HEK293 (cell line): ENCODE results near the gene MPP4.

Experiments
- EGR2 ChIP-seq: fragments of 450-650 bp; formaldehyde crosslinking; IDR thresholded peaks from 2 replicates; pipeline ENCODE4 v1.5.1; 2016; ENCODE audit warnings: low read depth, missing biosample characterization, missing genetic modification characterization
- GLIS1 ChIP-seq: fragments of 450-650 bp; formaldehyde crosslinking; IDR thresholded peaks from 2 replicates; pipeline ENCODE4 v1.5.1; 2016; ENCODE audit warnings: missing biosample characterization, missing genetic modification characterization
- KLF8 ChIP-seq: fragments of 450-650 bp; formaldehyde crosslinking; IDR thresholded peaks from 2 replicates; pipeline ENCODE4 v1.5.1; 2016; ENCODE audit warnings: missing biosample characterization, missing genetic modification characterization
- SCRT1 ChIP-seq: fragments of 450-650 bp; formaldehyde crosslinking; IDR thresholded peaks from 2 replicates; pipeline ENCODE4 v1.5.1; 2016; ENCODE audit warnings: missing biosample characterization, missing genetic modification characterization, borderline replicate concordance
- SP7 ChIP-seq: fragments of 450-650 bp; formaldehyde crosslinking; IDR thresholded peaks from 2 replicates; pipeline ENCODE4 v1.5.1; 2016; ENCODE audit warnings: missing biosample characterization, missing genetic modification characterization
- ZBTB8A ChIP-seq: fragments of 450-650 bp; formaldehyde crosslinking; IDR thresholded peaks from 2 replicates; pipeline ENCODE4 v1.5.1; 2016; ENCODE audit warnings: missing biosample characterization, missing genetic modification characterization
- ZFHX2 ChIP-seq: fragments of 450-650 bp; formaldehyde crosslinking; conservative IDR thresholded peaks from 2 replicates; pipeline ENCODE4 v1.5.1; 2016; ENCODE audit warnings: missing biosample characterization, missing genetic modification characterization
- ZNF10 ChIP-seq: fragments of 450-650 bp; formaldehyde crosslinking; IDR thresholded peaks from 2 replicates; pipeline ENCODE4 v1.5.1; 2017; ENCODE audit warnings: missing biosample characterization, missing genetic modification characterization
- ZNF184 ChIP-seq: fragments of 450-650 bp; IDR thresholded peaks from 2 replicates; pipeline ENCODE4 v1.5.1; 2018; ENCODE audit warnings: missing biosample characterization, mild to moderate bottlenecking, missing genetic modification characterization
- ZNF211 ChIP-seq: fragments of 450-650 bp; formaldehyde crosslinking; IDR thresholded peaks from 2 replicates; pipeline ENCODE4 v1.5.1; 2016; ENCODE audit warnings: low read depth, missing biosample characterization, missing genetic modification characterization
- ZNF248 ChIP-seq: fragments of 450-650 bp; formaldehyde crosslinking; IDR thresholded peaks from 2 replicates; pipeline ENCODE4 v1.5.1; 2017; ENCODE audit warnings: missing biosample characterization, missing genetic modification characterization
- ZNF274 ChIP-seq, 2 experiments: fragments of 200-500 bp in 1 of 2; fragments of 450-650 bp in 1 of 2; sonication (Bioruptor generic) in 1 of 2; formaldehyde crosslinking in 1 of 2; IDR thresholded peaks; 2 replicates each; pipeline versions ENCODE4 v1.5.1 to v1.6.1; 2014 to 2016; ENCODE audit warnings: borderline replicate concordance in 1 of 2, inconsistent platforms in 1 of 2, low read length in 1 of 2, missing biosample characterization in 1 of 2, missing genetic modification characterization in 1 of 2
- ZNF37A ChIP-seq: fragments of 450-650 bp; IDR thresholded peaks from 2 replicates; pipeline ENCODE4 v1.5.1; 2018; ENCODE audit warnings: missing biosample characterization, missing genetic modification characterization
- ZNF426 ChIP-seq: fragments of 450-650 bp; formaldehyde crosslinking; IDR thresholded peaks from 2 replicates; pipeline ENCODE4 v1.5.1; 2017; ENCODE audit warnings: missing biosample characterization, missing genetic modification characterization, mild to moderate bottlenecking, inconsistent platforms, moderate library complexity
- ZNF549 ChIP-seq: fragments of 450-650 bp; IDR thresholded peaks from 2 replicates; pipeline ENCODE4 v1.5.1; 2018; ENCODE audit warnings: missing biosample characterization, missing genetic modification characterization, mild to moderate bottlenecking, inconsistent platforms, moderate library complexity
- ZNF677 ChIP-seq: fragments of 450-650 bp; IDR thresholded peaks from 2 replicates; pipeline ENCODE4 v1.5.0; 2018; ENCODE audit warnings: missing biosample characterization, mild to moderate bottlenecking, missing genetic modification characterization, moderate library complexity
- ZNF843 ChIP-seq: fragments of 450-650 bp; formaldehyde crosslinking; IDR thresholded peaks from 2 replicates; pipeline ENCODE4 v1.5.1; 2016; ENCODE audit warnings: missing biosample characterization, missing genetic modification characterization
- TF ChIP-seq, protein P1 (sequence below): fragments of 450-650 bp; formaldehyde crosslinking; IDR thresholded peaks from 2 replicates; pipeline ENCODE4 v1.5.1; 2016; ENCODE audit warnings: missing biosample characterization, missing genetic modification characterization
- TF ChIP-seq, protein P2 (sequence below): fragments of 450-650 bp; formaldehyde crosslinking; IDR thresholded peaks from 2 replicates; pipeline ENCODE4 v1.5.1; 2016; ENCODE audit warnings: missing biosample characterization, missing genetic modification characterization
- TF ChIP-seq, protein P3 (sequence below): fragments of 450-650 bp; formaldehyde crosslinking; IDR thresholded peaks from 2 replicates; pipeline ENCODE4 v1.5.1; 2016; ENCODE audit warnings: missing biosample characterization, missing genetic modification characterization
- TF ChIP-seq, protein P4 (sequence below): fragments of 450-650 bp; formaldehyde crosslinking; IDR thresholded peaks from 2 replicates; pipeline ENCODE4 v1.5.1; 2016; ENCODE audit warnings: missing biosample characterization, missing genetic modification characterization
- TF ChIP-seq, protein P5 (sequence below): fragments of 450-650 bp; formaldehyde crosslinking; IDR thresholded peaks from 2 replicates; pipeline ENCODE4 v1.5.1; 2017; ENCODE audit warnings: missing biosample characterization, missing genetic modification characterization
- TF ChIP-seq, protein P6 (sequence below): fragments of 450-650 bp; formaldehyde crosslinking; IDR thresholded peaks from 2 replicates; pipeline ENCODE4 v1.5.1; 2016; ENCODE audit warnings: missing biosample characterization, missing genetic modification characterization
- TF ChIP-seq, protein P7 (sequence below): fragments of 450-650 bp; formaldehyde crosslinking; IDR thresholded peaks from 2 replicates; pipeline ENCODE4 v1.5.1; 2016; ENCODE audit warnings: missing biosample characterization, missing genetic modification characterization
- TF ChIP-seq, protein P8 (sequence below): fragments of 450-650 bp; formaldehyde crosslinking; IDR thresholded peaks from 2 replicates; pipeline ENCODE4 v1.5.1; 2017; ENCODE audit warnings: missing biosample characterization, missing genetic modification characterization

MPP4 gene

DNA sequence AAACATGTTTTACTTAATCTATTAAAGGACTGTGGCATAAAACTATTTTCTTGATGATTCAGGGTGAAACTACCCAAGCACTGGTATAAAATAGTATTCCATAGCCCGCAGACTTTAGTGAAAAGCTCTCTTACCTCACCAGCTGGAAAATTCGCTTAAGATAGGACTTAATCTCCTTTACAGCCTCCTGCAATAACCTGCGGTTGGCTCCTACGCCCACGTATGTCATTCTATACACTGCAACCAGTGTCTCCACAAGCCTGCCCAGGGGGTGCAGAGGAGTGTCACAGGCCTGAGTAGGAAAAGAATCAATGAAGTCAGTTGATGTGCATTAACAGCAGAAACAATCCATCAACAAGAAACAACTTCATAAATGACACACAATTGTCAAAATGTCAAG is 11.3 kb upstream of the MPP4 start (continued):
- TF ChIP-seq, protein P1, sequence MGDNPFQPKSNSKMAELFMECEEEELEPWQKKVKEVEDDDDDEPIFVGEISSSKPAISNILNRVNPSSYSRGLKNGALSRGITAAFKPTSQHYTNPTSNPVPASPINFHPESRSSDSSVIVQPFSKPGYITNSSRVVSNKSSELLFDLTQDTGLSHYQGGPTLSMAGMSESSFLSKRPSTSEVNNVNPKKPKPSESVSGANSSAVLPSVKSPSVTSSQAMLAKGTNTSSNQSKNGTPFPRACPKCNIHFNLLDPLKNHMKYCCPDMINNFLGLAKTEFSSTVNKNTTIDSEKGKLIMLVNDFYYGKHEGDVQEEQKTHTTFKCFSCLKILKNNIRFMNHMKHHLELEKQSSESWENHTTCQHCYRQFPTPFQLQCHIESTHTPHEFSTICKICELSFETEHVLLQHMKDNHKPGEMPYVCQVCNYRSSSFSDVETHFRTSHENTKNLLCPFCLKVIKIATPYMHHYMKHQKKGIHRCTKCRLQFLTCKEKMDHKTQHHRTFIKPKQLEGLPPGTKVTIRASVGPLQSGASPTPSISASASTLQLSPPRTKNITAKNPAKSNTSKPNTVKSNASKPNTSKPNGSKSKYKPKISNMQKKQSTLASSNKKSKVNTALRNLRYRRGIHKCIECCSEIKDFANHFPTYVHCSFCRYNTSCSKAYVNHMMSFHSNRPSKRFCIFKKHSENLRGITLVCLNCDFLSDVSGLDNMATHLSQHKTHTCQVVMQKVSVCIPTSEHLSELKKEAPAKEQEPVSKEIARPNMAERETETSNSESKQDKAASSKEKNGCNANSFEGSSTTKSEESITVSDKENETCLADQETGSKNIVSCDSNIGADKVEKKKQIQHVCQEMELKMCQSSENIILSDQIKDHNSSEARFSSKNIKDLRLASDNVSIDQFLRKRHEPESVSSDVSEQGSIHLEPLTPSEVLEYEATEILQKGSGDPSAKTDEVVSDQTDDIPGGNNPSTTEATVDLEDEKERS (tag by site-specific recombination), result no peak
- TF ChIP-seq KLF8, result no peak
- TF ChIP-seq ZNF843 (tag by site-specific recombination), result peak; percentile 50; the same call in 1 of the 2 replicates
- peak; percentile 80 for TF ChIP-seq ZFHX2
- TF ChIP-seq, protein P2, sequence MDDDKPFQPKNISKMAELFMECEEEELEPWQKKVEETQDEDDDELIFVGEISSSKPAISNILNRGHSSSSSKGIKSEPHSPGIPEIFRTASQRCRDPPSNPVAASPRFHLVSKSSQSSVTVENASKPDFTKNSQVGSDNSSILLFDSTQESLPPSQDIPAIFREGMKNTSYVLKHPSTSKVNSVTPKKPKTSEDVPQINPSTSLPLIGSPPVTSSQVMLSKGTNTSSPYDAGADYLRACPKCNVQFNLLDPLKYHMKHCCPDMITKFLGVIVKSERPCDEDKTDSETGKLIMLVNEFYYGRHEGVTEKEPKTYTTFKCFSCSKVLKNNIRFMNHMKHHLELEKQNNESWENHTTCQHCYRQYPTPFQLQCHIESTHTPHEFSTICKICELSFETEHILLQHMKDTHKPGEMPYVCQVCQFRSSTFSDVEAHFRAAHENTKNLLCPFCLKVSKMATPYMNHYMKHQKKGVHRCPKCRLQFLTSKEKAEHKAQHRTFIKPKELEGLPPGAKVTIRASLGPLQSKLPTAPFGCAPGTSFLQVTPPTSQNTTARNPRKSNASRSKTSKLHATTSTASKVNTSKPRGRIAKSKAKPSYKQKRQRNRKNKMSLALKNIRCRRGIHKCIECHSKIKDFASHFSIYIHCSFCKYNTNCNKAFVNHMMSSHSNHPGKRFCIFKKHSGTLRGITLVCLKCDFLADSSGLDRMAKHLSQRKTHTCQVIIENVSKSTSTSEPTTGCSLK (tag by site-specific recombination), result no peak
- TF ChIP-seq, protein P3, sequence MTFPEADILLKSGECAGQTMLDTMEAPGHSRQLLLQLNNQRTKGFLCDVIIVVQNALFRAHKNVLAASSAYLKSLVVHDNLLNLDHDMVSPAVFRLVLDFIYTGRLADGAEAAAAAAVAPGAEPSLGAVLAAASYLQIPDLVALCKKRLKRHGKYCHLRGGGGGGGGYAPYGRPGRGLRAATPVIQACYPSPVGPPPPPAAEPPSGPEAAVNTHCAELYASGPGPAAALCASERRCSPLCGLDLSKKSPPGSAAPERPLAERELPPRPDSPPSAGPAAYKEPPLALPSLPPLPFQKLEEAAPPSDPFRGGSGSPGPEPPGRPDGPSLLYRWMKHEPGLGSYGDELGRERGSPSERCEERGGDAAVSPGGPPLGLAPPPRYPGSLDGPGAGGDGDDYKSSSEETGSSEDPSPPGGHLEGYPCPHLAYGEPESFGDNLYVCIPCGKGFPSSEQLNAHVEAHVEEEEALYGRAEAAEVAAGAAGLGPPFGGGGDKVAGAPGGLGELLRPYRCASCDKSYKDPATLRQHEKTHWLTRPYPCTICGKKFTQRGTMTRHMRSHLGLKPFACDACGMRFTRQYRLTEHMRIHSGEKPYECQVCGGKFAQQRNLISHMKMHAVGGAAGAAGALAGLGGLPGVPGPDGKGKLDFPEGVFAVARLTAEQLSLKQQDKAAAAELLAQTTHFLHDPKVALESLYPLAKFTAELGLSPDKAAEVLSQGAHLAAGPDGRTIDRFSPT (tag by site-specific recombination), result no peak
- no peak for TF ChIP-seq ZNF677 (tag by site-specific recombination)
- TF ChIP-seq ZNF248, result no peak
- TF ChIP-seq, protein P4, sequence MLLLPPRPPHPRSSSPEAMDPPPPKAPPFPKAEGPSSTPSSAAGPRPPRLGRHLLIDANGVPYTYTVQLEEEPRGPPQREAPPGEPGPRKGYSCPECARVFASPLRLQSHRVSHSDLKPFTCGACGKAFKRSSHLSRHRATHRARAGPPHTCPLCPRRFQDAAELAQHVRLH (tag by site-specific recombination), result no peak
- no peak for TF ChIP-seq ZNF10 (tag by site-specific recombination)
- no peak for TF ChIP-seq ZNF549 (tag by site-specific recombination)
- TF ChIP-seq ZNF426 (tag by site-specific recombination), result no peak
- TF ChIP-seq, protein P5, sequence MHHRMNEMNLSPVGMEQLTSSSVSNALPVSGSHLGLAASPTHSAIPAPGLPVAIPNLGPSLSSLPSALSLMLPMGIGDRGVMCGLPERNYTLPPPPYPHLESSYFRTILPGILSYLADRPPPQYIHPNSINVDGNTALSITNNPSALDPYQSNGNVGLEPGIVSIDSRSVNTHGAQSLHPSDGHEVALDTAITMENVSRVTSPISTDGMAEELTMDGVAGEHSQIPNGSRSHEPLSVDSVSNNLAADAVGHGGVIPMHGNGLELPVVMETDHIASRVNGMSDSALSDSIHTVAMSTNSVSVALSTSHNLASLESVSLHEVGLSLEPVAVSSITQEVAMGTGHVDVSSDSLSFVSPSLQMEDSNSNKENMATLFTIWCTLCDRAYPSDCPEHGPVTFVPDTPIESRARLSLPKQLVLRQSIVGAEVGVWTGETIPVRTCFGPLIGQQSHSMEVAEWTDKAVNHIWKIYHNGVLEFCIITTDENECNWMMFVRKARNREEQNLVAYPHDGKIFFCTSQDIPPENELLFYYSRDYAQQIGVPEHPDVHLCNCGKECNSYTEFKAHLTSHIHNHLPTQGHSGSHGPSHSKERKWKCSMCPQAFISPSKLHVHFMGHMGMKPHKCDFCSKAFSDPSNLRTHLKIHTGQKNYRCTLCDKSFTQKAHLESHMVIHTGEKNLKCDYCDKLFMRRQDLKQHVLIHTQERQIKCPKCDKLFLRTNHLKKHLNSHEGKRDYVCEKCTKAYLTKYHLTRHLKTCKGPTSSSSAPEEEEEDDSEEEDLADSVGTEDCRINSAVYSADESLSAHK, result no peak
- TF ChIP-seq, protein P6, sequence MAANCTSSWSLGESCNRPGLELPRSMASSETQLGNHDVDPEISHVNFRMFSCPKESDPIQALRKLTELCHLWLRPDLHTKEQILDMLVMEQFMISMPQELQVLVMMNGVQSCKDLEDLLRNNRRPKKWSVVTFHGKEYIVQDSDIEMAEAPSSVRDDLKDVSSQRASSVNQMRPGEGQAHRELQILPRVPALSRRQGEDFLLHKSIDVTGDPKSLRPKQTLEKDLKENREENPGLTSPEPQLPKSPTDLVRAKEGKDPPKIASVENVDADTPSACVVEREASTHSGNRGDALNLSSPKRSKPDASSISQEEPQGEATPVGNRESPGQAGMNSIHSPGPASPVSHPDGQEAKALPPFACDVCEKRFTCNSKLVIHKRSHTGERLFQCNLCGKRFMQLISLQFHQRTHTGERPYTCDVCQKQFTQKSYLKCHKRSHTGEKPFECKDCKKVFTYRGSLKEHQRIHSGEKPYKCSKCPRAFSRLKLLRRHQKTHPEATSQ (tag by site-specific recombination), result no peak
- TF ChIP-seq SP7 (tag by site-specific recombination), result no peak
- TF ChIP-seq ZNF184, result no peak
- TF ChIP-seq ZNF274 (IDR thresholded peaks at IDR 0.05; ENCODE audit: low read length), result no peak
- no peak for TF ChIP-seq ZNF274 (tag by site-specific recombination; IDR thresholded peaks at IDR 0.05; ENCODE audit: borderline replicate concordance)
- TF ChIP-seq, protein P7, sequence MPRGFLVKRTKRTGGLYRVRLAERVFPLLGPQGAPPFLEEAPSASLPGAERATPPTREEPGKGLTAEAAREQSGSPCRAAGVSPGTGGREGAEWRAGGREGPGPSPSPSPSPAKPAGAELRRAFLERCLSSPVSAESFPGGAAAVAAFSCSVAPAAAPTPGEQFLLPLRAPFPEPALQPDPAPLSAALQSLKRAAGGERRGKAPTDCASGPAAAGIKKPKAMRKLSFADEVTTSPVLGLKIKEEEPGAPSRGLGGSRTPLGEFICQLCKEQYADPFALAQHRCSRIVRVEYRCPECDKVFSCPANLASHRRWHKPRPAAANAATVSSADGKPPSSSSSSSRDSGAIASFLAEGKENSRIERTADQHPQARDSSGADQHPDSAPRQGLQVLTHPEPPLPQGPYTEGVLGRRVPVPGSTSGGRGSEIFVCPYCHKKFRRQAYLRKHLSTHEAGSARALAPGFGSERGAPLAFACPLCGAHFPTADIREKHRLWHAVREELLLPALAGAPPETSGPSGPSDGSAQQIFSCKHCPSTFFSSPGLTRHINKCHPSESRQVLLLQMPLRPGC (tag by site-specific recombination), result no peak
- TF ChIP-seq EGR2, result peak; percentile 69
- peak; percentile 78 for TF ChIP-seq SCRT1
- TF ChIP-seq ZNF211 (tag by site-specific recombination), result no peak
- TF ChIP-seq, protein P8, sequence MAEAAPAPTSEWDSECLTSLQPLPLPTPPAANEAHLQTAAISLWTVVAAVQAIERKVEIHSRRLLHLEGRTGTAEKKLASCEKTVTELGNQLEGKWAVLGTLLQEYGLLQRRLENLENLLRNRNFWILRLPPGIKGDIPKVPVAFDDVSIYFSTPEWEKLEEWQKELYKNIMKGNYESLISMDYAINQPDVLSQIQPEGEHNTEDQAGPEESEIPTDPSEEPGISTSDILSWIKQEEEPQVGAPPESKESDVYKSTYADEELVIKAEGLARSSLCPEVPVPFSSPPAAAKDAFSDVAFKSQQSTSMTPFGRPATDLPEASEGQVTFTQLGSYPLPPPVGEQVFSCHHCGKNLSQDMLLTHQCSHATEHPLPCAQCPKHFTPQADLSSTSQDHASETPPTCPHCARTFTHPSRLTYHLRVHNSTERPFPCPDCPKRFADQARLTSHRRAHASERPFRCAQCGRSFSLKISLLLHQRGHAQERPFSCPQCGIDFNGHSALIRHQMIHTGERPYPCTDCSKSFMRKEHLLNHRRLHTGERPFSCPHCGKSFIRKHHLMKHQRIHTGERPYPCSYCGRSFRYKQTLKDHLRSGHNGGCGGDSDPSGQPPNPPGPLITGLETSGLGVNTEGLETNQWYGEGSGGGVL (tag by site-specific recombination), result no peak
- TF ChIP-seq ZBTB8A (tag by site-specific recombination), result no peak
- TF ChIP-seq ZNF37A (tag by site-specific recombination), result no peak
- peak; percentile 20; the same call in 1 of the 2 replicates for TF ChIP-seq GLIS1
